H7 (cell line): Measurements from ENCODE around the gene CADM2. TPM values are rescaled to one million over a fixed set of nuclear protein-coding genes. Genes with fewer than 3 reads are reported as not detected.

Source experiments
- DNase-seq: peaks from one replicate; pipeline ENCODE4 v3.0.0; 2012
- H3K27me3 ChIP-seq: 2 replicates; pipeline ENCODE4 v1.6.0; 2011; ENCODE audit warnings: mild to moderate bottlenecking, low read length; ENCODE audit not compliant: control insufficient read depth, insufficient read depth
- H3K36me3 ChIP-seq: replicated peaks from 2 replicates; pipeline ENCODE4 v1.5.1; 2011; ENCODE audit warnings: low read length; ENCODE audit not compliant: control insufficient read depth, insufficient read depth
- H3K4me3 ChIP-seq: 2 replicates; pipeline ENCODE4 v1.5.1; 2011; ENCODE audit warnings: low read depth, mild to moderate bottlenecking, control low read depth, low read length, moderate library complexity; ENCODE audit not compliant: insufficient read depth
- total RNA-seq: library from RNA; depleted of rRNA; stranded (reverse); fragments of >200 nt; shearing (Covaris generic); gene quantifications from 2 replicates; pipeline ENCODE4 v1.2.3, GENCODE V29; 2014

The CADM2 gene
- total RNA-seq, 1 experiment from 2014 or later, result 2.7 TPM

GRCh38 chr3:85161544-85161943, 202.8 kb downstream of the CADM2 start:
- H3K4me3 ChIP-seq, result no peak overlapping the region
- DNase-seq, result no peak
- H3K27me3 ChIP-seq, result no peaks in the 10 kb centered on the region

DNA sequence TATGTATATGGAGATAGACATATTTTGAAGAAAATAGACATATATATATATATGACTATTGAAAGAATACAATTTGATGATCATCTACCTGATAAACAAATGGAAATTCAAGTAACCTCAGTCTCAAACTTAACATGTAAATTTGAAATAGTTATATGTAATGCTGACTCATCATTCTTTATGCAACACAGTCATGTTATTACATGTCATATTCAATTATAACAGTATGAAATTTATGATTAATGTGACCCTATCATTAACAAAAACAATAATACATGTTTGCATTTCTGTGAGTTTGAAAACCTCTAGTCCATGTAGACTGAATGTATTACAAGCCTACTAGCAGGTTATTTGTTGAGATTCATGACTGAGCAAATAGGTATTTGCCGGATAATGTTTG, 204.1 kb downstream of the CADM2 start:
- no peaks in the 10 kb centered on the region for H3K36me3 ChIP-seq
- no peak overlapping the region for H3K4me3 ChIP-seq
- no peak for DNase-seq
- H3K27me3 ChIP-seq, result no peaks in the 10 kb centered on the region

More at GRCh38 chr3:85161544-85161943, 202.8 kb downstream of the CADM2 start:
- no peaks in the 10 kb centered on the region for H3K36me3 ChIP-seq

DNA sequence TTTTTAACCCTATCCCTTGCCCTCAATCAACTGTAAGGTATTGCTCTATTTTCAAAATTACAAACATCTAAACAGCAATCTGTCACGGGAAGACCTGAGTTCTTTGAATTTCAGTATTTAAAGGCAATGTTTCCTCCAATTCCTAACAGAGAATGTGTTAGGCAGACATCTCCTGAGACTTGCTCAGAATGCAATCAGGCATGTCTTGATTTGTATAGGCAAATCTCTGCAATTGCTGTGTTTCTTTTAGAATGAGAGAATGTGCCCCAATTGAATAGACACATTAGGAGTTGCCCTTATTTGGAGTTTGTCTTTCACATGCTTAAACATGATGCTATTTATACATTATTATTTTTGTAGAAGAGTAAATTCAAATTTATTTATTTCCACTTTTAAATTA, 205.6 kb downstream of the CADM2 start:
- no peaks in the 10 kb centered on the region for H3K36me3 ChIP-seq
- no peak overlapping the region for H3K4me3 ChIP-seq
- H3K27me3 ChIP-seq, result no peaks in the 10 kb centered on the region
- DNase-seq, result no peak

GRCh38 chr3:85167576-85167975, 208.8 kb downstream of the CADM2 start:
- H3K4me3 ChIP-seq, result no peak overlapping the region
- H3K36me3 ChIP-seq, result no peaks in the 10 kb centered on the region
- DNase-seq, result no peak
- H3K27me3 ChIP-seq, result no peaks in the 10 kb centered on the region

DNA sequence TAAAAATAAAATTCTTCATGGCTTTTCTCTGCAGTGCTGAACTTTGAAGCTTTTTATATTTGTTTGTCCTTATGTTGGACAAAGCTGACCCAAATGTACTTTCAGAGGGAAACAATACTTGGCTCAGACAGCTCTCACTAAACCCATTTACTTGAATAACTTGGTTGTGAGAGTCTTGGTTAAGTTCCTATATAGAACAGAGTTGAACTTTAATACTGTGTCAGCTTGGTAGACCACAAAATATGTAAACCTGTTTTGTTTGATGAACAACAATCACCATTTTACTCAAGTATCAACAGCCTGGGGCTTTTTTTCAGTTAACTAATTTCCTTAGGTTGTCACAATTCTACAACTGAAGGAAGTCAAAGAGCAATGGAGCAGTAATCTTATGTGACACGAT, 211.9 kb downstream of the CADM2 start:
- H3K4me3 ChIP-seq, result no peak overlapping the region
- no peaks in the 10 kb centered on the region for H3K27me3 ChIP-seq
- no peaks in the 10 kb centered on the region for H3K36me3 ChIP-seq
- no peak for DNase-seq

DNA sequence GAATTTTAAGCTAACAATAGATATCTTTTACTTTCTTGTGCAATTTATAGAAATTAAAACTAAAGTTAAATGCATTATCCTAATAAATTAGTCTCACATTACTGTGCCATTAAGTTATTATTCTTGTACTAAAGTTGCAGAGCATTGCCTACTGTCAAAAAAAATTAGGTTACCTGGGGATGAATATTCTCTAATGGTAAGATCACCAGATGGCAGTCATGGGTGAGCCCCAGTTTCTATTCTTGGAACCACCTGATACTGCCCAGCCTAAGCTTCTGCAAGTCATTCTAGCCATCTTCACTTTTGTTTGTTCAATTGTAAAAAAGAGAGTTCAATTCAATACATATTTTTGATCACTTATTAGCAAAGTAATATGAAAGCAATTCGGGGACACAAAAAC, 213.2 kb downstream of the CADM2 start:
- Histone ChIP-seq H3K36me3 (no peaks in the 10 kb centered on the region), H3K4me3 (no peak overlapping the region), H3K27me3 (no peaks in the 10 kb centered on the region)
- DNase-seq, result no peak

DNA sequence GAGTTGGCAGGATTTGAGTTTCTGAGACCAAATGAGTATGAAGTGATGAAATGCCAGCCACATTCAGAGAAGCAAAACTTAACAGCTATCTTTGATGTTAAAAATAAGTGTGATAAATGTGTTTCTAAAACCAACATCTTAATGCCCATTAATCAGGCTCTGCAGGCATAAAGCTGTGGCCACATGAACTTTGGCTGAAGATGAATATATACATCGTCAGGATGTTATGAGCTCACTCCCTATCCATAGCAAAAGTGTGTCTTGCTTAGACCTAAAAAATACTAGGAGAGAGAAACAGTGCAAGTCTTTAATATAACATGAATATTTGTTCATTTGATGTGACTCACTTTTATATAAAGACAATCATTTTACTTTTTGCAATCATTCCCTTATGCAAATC, 218.0 kb downstream of the CADM2 start:
- DNase-seq, result no peak

GRCh38 chr3:85182975-85183752, 224.4 kb downstream of the CADM2 start:
- H3K36me3 ChIP-seq, result no peaks in the 10 kb centered on the region
- DNase-seq, result no peak
- no peak overlapping the region for H3K4me3 ChIP-seq
- no peaks in the 10 kb centered on the region for H3K27me3 ChIP-seq

More for the DNA sequence above, 218.0 kb downstream of the CADM2 start:
- Histone ChIP-seq H3K4me3 (no peak overlapping the region), H3K27me3 (no peaks in the 10 kb centered on the region), H3K36me3 (no peaks in the 10 kb centered on the region)

DNA sequence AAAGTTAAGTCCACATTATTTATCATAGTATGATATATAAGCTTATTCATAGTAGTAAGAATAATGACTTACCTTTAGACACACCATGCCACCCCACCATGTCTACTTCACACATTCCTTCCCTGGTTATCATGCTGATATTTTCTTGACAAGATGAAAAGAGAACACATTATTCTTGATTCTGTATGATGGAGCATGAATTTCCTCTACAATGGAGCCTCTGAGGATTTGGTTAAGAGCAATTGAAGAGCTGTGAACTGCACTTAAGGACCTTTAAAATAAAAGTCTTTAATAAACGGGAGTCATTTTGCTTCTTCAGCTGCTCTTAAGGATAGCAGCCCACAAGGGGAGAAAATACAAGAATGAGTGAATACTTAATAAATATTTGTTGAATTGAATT, 226.7 kb downstream of the CADM2 start:
- Histone ChIP-seq H3K27me3 (no peaks in the 10 kb centered on the region), H3K36me3 (no peaks in the 10 kb centered on the region), H3K4me3 (no peak overlapping the region)
- no peak for DNase-seq

- DNase-seq, result no peak
- no peaks in the 10 kb centered on the region for H3K27me3 ChIP-seq
- H3K36me3 ChIP-seq, result no peaks in the 10 kb centered on the region
- H3K4me3 ChIP-seq, result no peak overlapping the region
These were observed 230.9 kb downstream of the CADM2 start for GRCh38 chr3:85189731-85190130.

DNA sequence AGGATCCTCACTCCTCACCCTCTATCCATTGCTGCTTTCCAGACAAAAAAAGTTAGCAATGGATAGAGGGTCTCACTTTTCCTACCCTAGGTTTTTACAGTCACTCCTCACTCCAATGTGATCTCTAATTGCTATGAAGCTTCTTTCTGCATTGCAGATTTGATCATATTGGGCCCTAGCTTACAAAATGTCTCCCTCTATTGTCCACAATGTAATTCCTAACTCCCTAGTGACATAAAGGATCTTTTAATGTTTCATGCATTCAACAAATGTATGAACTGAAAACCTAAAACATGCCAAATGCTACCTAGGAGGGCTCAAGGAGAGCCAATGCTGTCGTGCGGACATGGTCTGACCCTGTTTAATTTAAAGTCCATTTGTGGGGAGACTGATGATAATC, 234.8 kb downstream of the CADM2 start:
- Histone ChIP-seq H3K27me3 (no peaks in the 10 kb centered on the region), H3K4me3 (no peak overlapping the region), H3K36me3 (no peaks in the 10 kb centered on the region)
- DNase-seq, result no peak

- no peaks in the 10 kb centered on the region for H3K36me3 ChIP-seq
- H3K4me3 ChIP-seq, result no peak overlapping the region
- H3K27me3 ChIP-seq, result no peaks in the 10 kb centered on the region
- no peak for DNase-seq
These were observed 249.9 kb downstream of the CADM2 start for GRCh38 chr3:85208650-85209049.

DNA sequence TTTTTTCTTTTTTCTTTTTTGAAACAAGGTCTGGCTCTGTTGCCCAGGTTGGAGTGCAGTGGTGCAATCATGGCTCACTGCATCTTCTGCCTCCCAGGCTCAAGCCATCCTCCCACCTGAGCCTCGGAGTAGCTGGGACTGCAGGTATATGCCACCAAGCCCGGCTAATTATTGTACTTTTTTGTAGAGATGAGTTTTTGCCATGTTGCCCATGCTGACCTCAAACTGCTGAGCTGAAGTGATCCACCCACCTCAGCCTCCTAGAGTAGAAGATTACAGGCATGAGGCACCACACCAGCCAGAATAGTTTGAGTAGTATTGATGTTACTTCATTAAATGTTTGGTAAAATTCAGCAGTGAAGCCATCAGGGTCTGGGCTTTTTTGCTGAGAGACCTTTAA, 251.8 kb downstream of the CADM2 start:
- no peaks in the 10 kb centered on the region for H3K36me3 ChIP-seq
- H3K27me3 ChIP-seq, result no peaks in the 10 kb centered on the region
- no peak overlapping the region for H3K4me3 ChIP-seq
- no peak for DNase-seq

DNA sequence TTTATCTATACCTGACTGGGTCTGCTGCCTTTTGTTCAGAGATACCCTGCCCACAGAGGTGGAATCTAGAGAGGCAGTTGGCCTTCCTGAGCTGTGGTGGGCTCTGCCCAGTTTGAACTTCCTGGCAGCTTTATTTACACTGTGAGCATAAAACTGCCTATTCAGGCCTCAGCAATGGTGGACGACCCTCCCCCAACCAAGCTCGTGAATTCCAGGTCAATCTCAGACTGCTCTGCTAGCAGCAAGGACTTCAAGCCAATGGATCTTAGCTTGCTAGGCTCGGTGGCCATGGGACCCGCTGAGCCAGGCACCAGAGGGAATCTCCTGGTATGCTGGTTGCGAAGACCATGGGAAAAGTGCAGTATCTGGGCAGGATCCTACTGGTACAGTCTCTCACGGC, 270.2 kb downstream of the CADM2 start:
- H3K27me3 ChIP-seq, result no peaks in the 10 kb centered on the region
- no peaks in the 10 kb centered on the region for H3K36me3 ChIP-seq
- no peak overlapping the region for H3K4me3 ChIP-seq
- DNase-seq, result no peak

DNA sequence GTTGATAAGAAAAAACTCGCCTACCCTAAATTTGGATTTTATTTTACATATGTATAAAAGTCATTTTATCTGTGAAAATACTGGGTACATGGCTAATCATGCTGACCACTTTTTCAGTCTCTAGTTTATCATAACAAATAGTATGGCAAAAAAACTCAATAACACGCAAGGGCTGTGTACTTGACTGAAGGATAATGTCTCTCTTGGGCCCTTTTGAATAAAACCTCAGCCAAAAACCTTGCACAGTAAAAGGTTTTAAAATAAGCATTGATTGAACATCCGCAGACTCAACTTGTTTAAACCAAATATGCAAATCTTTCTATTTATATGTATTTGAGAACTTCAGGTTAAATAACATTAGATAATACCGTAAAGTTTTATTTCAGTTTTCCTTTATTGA, 285.3 kb downstream of the CADM2 start:
- no peak overlapping the region for H3K4me3 ChIP-seq
- DNase-seq, result no peak
- no peaks in the 10 kb centered on the region for H3K36me3 ChIP-seq
- no peaks in the 10 kb centered on the region for H3K27me3 ChIP-seq

- Histone ChIP-seq H3K27me3 (no peaks in the 10 kb centered on the region), H3K4me3 (no peak overlapping the region)
- no peak for DNase-seq
These were observed 285.7 kb downstream of the CADM2 start for GRCh38 chr3:85244519-85244918.

More at GRCh38 chr3:85244519-85244918, 285.7 kb downstream of the CADM2 start:
- H3K36me3 ChIP-seq, result no peaks in the 10 kb centered on the region
